IPS-18a (cell line): ENCODE results near the gene SLC12A9.

ENCODE experiments used
- H3K27ac ChIP-seq: one replicate; pipeline ENCODE4 v1.5.1; 2013; ENCODE audit warnings: low read length
- H3K27me3 ChIP-seq: one replicate; pipeline ENCODE4 v1.6.1; 2013; ENCODE audit warnings: mild to moderate bottlenecking, low read length; ENCODE audit not compliant: control insufficient read depth, insufficient read depth
- H3K36me3 ChIP-seq: one replicate; pipeline ENCODE4 v1.6.1; 2013; ENCODE audit warnings: low read depth, low read length; ENCODE audit not compliant: control insufficient read depth
- H3K4me1 ChIP-seq: one replicate; pipeline ENCODE4 v1.6.1; 2013; ENCODE audit warnings: low read depth, low read length; ENCODE audit not compliant: control insufficient read depth
- H3K4me3 ChIP-seq: one replicate; pipeline ENCODE4 v1.5.1; 2013; ENCODE audit warnings: low read length
- H3K9ac ChIP-seq: one replicate; pipeline ENCODE4 v1.6.1; 2013; ENCODE audit warnings: mild to moderate bottlenecking, low read length, moderate library complexity
- H3K9me3 ChIP-seq: one replicate; pipeline ENCODE4 v1.6.1; 2013; ENCODE audit warnings: low read depth, low read length; ENCODE audit not compliant: control insufficient read depth

SLC12A9 gene

GRCh38 chr7:100827330-100828226 is 24.9 kb upstream of the SLC12A9 start, which contains the start of gene EPHB4:
Gene EPHB4, minus strand, starts transcription at chr7:100827523. Its CDS starts 493 bp downstream, at chr7:100827030.
- Histone ChIP-seq H3K27me3 (no peaks in the 10 kb centered on the region), H3K9ac (peak within 1 kb of the TSS; percentile 90), H3K4me1 (no peaks in the 10 kb centered on the region), H3K27ac (peak within 1 kb of the TSS; percentile 29), H3K36me3 (peaks cover 17% of the 10 kb centered on the region), H3K4me3 (peak within 1 kb of the TSS; percentile 93), H3K9me3 (no peaks in the 10 kb centered on the region)

GRCh38 chr7:100829150-100829716 is 23.3 kb upstream of the SLC12A9 start:
- H3K9me3 ChIP-seq, result no peaks in the 10 kb centered on the region
- H3K27ac ChIP-seq, result no peak overlapping the region
- no peaks in the 10 kb centered on the region for H3K4me1 ChIP-seq
- peaks cover under 1% of the 10 kb centered on the region for H3K36me3 ChIP-seq
- H3K4me3 ChIP-seq, result no peak overlapping the region
- no peak overlapping the region for H3K9ac ChIP-seq
- no peaks in the 10 kb centered on the region for H3K27me3 ChIP-seq

- H3K9ac ChIP-seq, result no peak overlapping the region
- no peaks in the 10 kb centered on the region for H3K27me3 ChIP-seq
- no peaks in the 10 kb centered on the region for H3K36me3 ChIP-seq
- no peaks in the 10 kb centered on the region for H3K9me3 ChIP-seq
- H3K27ac ChIP-seq, result no peak overlapping the region
- no peak overlapping the region for H3K4me3 ChIP-seq
- H3K4me1 ChIP-seq, result no peaks in the 10 kb centered on the region
These were observed 22.1 kb upstream of the SLC12A9 start for GRCh38 chr7:100830396-100830795.

- H3K27ac ChIP-seq, result no peak overlapping the region
- H3K27me3 ChIP-seq, result no peaks in the 10 kb centered on the region
- H3K36me3 ChIP-seq, result no peaks in the 10 kb centered on the region
- H3K4me3 ChIP-seq, result no peak overlapping the region
- H3K9me3 ChIP-seq, result no peaks in the 10 kb centered on the region
- H3K4me1 ChIP-seq, result peaks cover 11% of the 10 kb centered on the region
- no peak overlapping the region for H3K9ac ChIP-seq
These were observed 20.3 kb upstream of the SLC12A9 start for GRCh38 chr7:100832281-100832633.

- H3K27ac ChIP-seq, result peak overlapping the region; percentile 86
- no peaks in the 10 kb centered on the region for H3K9me3 ChIP-seq
- H3K4me1 ChIP-seq, result peaks cover 20% of the 10 kb centered on the region
- H3K27me3 ChIP-seq, result no peaks in the 10 kb centered on the region
- peak overlapping the region; percentile 25 for H3K4me3 ChIP-seq
- peak overlapping the region; percentile 79 for H3K9ac ChIP-seq
- H3K36me3 ChIP-seq, result no peaks in the 10 kb centered on the region
These were observed 16.4 kb upstream of the SLC12A9 start for GRCh38 chr7:100835903-100836811.

- Histone ChIP-seq H3K36me3 (no peaks in the 10 kb centered on the region), H3K4me3 (peak overlapping the region; percentile 58), H3K9me3 (no peaks in the 10 kb centered on the region), H3K27ac (peak overlapping the region; percentile 92), H3K9ac (peak overlapping the region; percentile 79), H3K4me1 (peaks cover 20% of the 10 kb centered on the region), H3K27me3 (no peaks in the 10 kb centered on the region)
These were observed 15.8 kb upstream of the SLC12A9 start for GRCh38 chr7:100836812-100837098.

GRCh38 chr7:100837099-100837836 is 15.2 kb upstream of the SLC12A9 start:
- Histone ChIP-seq H3K9ac (peak overlapping the region; percentile 79), H3K27ac (peak overlapping the region; percentile 92), H3K27me3 (no peaks in the 10 kb centered on the region), H3K4me3 (peak overlapping the region; percentile 58), H3K9me3 (no peaks in the 10 kb centered on the region), H3K36me3 (no peaks in the 10 kb centered on the region), H3K4me1 (peaks cover 20% of the 10 kb centered on the region)

GRCh38 chr7:100839361-100839760 is 13.2 kb upstream of the SLC12A9 start:
- Histone ChIP-seq H3K27ac (no peak overlapping the region), H3K9ac (no peak overlapping the region), H3K27me3 (no peaks in the 10 kb centered on the region), H3K4me3 (no peak overlapping the region), H3K9me3 (no peaks in the 10 kb centered on the region), H3K4me1 (peaks cover 20% of the 10 kb centered on the region), H3K36me3 (no peaks in the 10 kb centered on the region)

- H3K36me3 ChIP-seq, result no peaks in the 10 kb centered on the region
- H3K4me1 ChIP-seq, result peaks cover 18% of the 10 kb centered on the region
- H3K9me3 ChIP-seq, result no peaks in the 10 kb centered on the region
- H3K27ac ChIP-seq, result no peak overlapping the region
- H3K9ac ChIP-seq, result no peak overlapping the region
- no peaks in the 10 kb centered on the region for H3K27me3 ChIP-seq
- no peak overlapping the region for H3K4me3 ChIP-seq
These were observed 11.9 kb upstream of the SLC12A9 start for GRCh38 chr7:100840470-100841100.

- Histone ChIP-seq H3K9ac (no peak overlapping the region), H3K27me3 (no peaks in the 10 kb centered on the region), H3K4me1 (no peaks in the 10 kb centered on the region), H3K9me3 (no peaks in the 10 kb centered on the region), H3K27ac (no peak overlapping the region), H3K4me3 (no peak overlapping the region), H3K36me3 (no peaks in the 10 kb centered on the region)
These were observed 5.2 kb upstream of the SLC12A9 start for GRCh38 chr7:100847360-100847759.
